Uterus (tissue), 4 donors: Measurements from ENCODE around the gene HAAO. TPM values are rescaled to one million over a fixed set of nuclear protein-coding genes. Genes with fewer than 3 reads are reported as not detected.

ENCODE experiments used
- DNase-seq, 2 donors: peaks; one replicate each; pipeline ENCODE4 v3.0.0-alpha.2; 2019 to 2020
- H3K27ac ChIP-seq, 2 donors: fragments of 200-600 bp; sonication (generic); 1 replicate in 1 of 2; 2 replicates in 1 of 2; pipeline ENCODE4 v1.5.1; 2016 to 2018
- H3K27me3 ChIP-seq, 2 donors: fragments of 200-600 bp; sonication (generic); one replicate each; pipeline ENCODE4 v1.5.1; 2018 to 2019; ENCODE audit warnings: control low read depth in 1 of 2
- H3K36me3 ChIP-seq, 2 donors: fragments of 200-600 bp; sonication (generic); one replicate each; pipeline ENCODE4 v1.5.1; 2019; ENCODE audit warnings: control low read depth in 1 of 2
- H3K4me1 ChIP-seq, 2 donors: fragments of 200-600 bp; sonication (generic); one replicate each; pipeline ENCODE4 v1.5.1; 2018 to 2019; ENCODE audit warnings: control low read depth in 1 of 2
- H3K4me3 ChIP-seq, 2 donors: fragments of 200-600 bp; sonication (generic); 1 replicate in 1 of 2; 2 replicates in 1 of 2; pipeline ENCODE4 v1.5.1; 2018 to 2019; ENCODE audit warnings: mild to moderate bottlenecking in 1 of 2
- H3K9me3 ChIP-seq, 2 donors: fragments of 200-600 bp; sonication (generic); one replicate each; pipeline ENCODE4 v1.5.1; 2019; ENCODE audit warnings: control low read depth in 1 of 2
- POLR2A ChIP-seq, 2 donors: fragments of 450-650 bp; IDR thresholded peaks; one replicate each; pipeline ENCODE4 v1.6.1; 2016; ENCODE audit warnings: antibody characterized with exemption in 2 of 2, mild to moderate bottlenecking in 1 of 2, moderate library complexity in 1 of 2
- intact Hi-C: fragments of 100-400 bp; cut with DNase I; formaldehyde crosslinking; loops from one replicate; pipeline ENCODE4 v1.15.1; 2023; ENCODE audit warnings: low total_unique reads
- total RNA-seq, 4 donors: library from RNA; depleted of rRNA in 3 of 4; stranded (reverse); fragments of >200 nt in 3 of 4; gene quantifications; one replicate each; pipeline versions ENCODE4 v1.1.0 to v1.2.4, GENCODE V29; 2014 to 2023
- TF ChIP-seq, protein P1 (sequence below), 4 experiments: fragments of 200-600 bp in 2 of 4; fragments of 450-650 bp in 2 of 4; sonication (generic) in 2 of 4; IDR thresholded peaks; one replicate each; pipeline ENCODE4 v1.5.1; 2016 to 2019; ENCODE audit warnings: antibody characterized with exemption in 4 of 4, mild to moderate bottlenecking in 2 of 4, moderate library complexity in 1 of 4
- donor health status: DM: yes; HTN: yes; CAD: no.

The HAAO gene
- total RNA-seq, 4 donors from 2014 or later: 3.1 to 25.1 (median 20.8) TPM

- no peak overlapping the region for H3K4me3 ChIP-seq
- no peaks in the 10 kb centered on the region for H3K9me3 ChIP-seq
- TF ChIP-seq, protein P1, sequence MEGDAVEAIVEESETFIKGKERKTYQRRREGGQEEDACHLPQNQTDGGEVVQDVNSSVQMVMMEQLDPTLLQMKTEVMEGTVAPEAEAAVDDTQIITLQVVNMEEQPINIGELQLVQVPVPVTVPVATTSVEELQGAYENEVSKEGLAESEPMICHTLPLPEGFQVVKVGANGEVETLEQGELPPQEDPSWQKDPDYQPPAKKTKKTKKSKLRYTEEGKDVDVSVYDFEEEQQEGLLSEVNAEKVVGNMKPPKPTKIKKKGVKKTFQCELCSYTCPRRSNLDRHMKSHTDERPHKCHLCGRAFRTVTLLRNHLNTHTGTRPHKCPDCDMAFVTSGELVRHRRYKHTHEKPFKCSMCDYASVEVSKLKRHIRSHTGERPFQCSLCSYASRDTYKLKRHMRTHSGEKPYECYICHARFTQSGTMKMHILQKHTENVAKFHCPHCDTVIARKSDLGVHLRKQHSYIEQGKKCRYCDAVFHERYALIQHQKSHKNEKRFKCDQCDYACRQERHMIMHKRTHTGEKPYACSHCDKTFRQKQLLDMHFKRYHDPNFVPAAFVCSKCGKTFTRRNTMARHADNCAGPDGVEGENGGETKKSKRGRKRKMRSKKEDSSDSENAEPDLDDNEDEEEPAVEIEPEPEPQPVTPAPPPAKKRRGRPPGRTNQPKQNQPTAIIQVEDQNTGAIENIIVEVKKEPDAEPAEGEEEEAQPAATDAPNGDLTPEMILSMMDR (IDR thresholded peaks at IDR 0.05): no peak
- TF ChIP-seq POLR2A (IDR thresholded peaks at IDR 0.05): no peak
- no peaks in the 10 kb centered on the region for H3K4me1 ChIP-seq
- DNase-seq: no peak
- intact Hi-C loops: no loop called here
- no peak overlapping the region for H3K27ac ChIP-seq
- H3K27me3 ChIP-seq: no peaks in the 10 kb centered on the region
- H3K36me3 ChIP-seq: no peaks in the 10 kb centered on the region
Measured at GRCh38 chr2:42752816-42753813, 39.3 kb downstream of the HAAO start.

DNA sequence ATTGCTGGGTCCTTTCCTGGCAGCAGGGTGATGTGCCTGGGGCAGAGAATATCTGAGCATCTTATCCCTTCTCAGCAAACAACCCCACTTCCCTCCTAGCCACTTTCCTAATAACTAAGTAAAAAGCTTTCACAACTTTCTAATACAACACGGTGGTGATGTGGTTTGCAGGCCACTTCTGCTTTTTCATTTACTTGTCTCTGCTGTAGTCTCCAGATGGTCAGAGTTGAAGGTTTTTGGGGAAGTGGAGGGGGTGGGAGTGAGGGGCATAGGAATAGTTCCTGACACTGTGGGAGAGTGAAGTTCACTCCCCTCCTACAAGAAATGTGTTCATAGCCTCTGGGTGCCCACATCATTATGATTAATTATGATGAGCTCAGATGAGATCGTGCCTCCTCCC lies 40.1 kb downstream of the HAAO start:
- TF ChIP-seq POLR2A (IDR thresholded peaks at IDR 0.05): no peak
- TF ChIP-seq, protein P1 (IDR thresholded peaks at IDR 0.05): no peak
- H3K4me3 ChIP-seq: no peak overlapping the region
- no peak for DNase-seq
- H3K4me1 ChIP-seq: no peaks in the 10 kb centered on the region
- no peaks in the 10 kb centered on the region for H3K36me3 ChIP-seq
- no peak overlapping the region for H3K27ac ChIP-seq
- intact Hi-C loops: no loop called here
- no peaks in the 10 kb centered on the region for H3K27me3 ChIP-seq
- no peaks in the 10 kb centered on the region for H3K9me3 ChIP-seq

DNA sequence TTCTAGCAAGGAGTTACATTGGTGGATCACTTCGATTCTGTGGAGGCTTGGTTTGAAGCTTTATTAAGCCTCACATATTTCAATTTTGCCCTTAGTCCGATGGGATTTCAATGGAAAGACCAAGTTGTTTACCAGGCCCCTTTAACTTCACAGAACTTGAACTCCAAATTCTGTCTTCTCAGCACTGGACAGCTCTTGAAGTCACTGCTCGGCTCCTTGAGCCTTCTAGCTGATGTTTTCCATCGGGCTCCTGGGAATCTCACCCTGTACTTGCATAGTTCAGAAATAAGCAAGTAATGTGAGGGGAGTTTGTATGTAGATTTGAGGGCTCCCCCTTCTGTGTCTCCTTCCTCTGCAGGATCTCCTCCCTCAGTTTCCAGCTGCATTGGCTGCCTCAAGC lies 43.5 kb downstream of the HAAO start:
- intact Hi-C loops: no loop called here
- Histone ChIP-seq H3K27me3 (no peaks in the 10 kb centered on the region), H3K4me3 (no peak overlapping the region), H3K36me3 (no peaks in the 10 kb centered on the region), H3K9me3 (no peaks in the 10 kb centered on the region), H3K27ac (no peak overlapping the region), H3K4me1 (no peaks in the 10 kb centered on the region)
- DNase-seq: no peak
- TF ChIP-seq, protein P1 (IDR thresholded peaks at IDR 0.05): no peak

DNA sequence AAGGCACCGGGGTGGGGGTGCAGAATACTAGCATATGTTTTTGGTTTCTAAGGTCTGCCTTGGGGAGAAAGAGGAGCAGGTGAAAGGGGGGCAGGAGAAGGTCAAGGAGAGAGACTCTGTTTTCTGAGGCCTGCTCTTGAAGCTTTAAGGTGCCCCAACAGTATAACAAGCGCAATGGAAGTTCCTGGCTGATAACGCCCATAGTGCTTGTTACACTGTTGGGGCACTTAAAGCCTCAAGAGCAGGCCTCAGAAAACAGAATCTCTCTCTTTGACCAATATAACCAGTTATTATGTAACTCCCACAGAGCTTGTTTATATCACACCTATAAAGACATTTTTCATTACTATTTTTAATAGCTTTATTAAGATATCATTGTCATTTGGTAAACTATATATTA lies 45.0 kb downstream of the HAAO start:
- TF ChIP-seq POLR2A (IDR thresholded peaks at IDR 0.05): no peak
- TF ChIP-seq, protein P1 (IDR thresholded peaks at IDR 0.05): no peak
- DNase-seq: no peak
- H3K27me3 ChIP-seq: no peaks in the 10 kb centered on the region
- intact Hi-C loops: no loop called here
- H3K27ac ChIP-seq: no peak overlapping the region
- H3K9me3 ChIP-seq: no peaks in the 10 kb centered on the region
- no peak overlapping the region for H3K4me3 ChIP-seq
- no peaks in the 10 kb centered on the region for H3K36me3 ChIP-seq
- no peaks in the 10 kb centered on the region for H3K4me1 ChIP-seq

DNA sequence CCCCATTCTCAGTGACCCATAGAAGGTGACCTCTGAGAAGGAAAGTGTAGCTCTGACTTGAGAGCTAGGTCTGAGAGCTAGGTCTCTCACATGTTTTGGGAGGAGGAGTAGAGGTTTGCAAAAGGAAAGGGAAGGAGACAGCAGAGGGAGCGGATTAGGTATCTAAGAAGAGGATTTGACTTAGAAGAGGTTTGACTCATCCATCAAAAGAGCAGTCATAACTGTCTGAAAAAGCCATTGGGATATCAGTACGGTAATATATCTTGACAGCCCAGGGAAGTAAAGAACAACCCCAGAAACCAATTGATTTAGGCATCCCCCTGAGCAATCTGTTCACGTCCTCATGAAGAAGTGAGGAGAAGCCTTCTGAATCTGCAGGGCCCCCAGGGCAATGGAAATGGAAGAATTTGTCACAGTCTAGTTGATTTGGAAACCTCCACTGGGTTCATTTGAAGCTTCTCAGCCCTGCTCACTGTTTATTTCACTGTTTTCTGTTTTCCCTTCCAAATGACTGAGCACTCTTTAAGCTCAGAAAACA lies 47.8 kb downstream of the HAAO start:
- no peaks in the 10 kb centered on the region for H3K9me3 ChIP-seq
- no peaks in the 10 kb centered on the region for H3K4me1 ChIP-seq
- H3K27ac ChIP-seq: no peak overlapping the region
- no peaks in the 10 kb centered on the region for H3K36me3 ChIP-seq
- intact Hi-C loops: no loop called here
- H3K27me3 ChIP-seq: no peaks in the 10 kb centered on the region
- DNase-seq: no peak
- no peak for TF ChIP-seq POLR2A (IDR thresholded peaks at IDR 0.05)
- TF ChIP-seq, protein P1 (IDR thresholded peaks at IDR 0.05): no peak
- H3K4me3 ChIP-seq: no peak overlapping the region
